Measurements from ENCODE around the gene CEP83. TPM values are rescaled to one million over a fixed set of nuclear protein-coding genes. Genes with fewer than 3 reads are reported as not detected.

CEP83 gene
- total and polyA plus RNA-seq, 9 of the 15 experiments (the other 6 are each of a cell fraction or from before 2014, with no cell fraction given), result 5.3 to 40.5 (median 31.3) TPM

GRCh38 chr12:94318181-94318580 lies 141.5 kb downstream of the CEP83 start:
- no peak for FAIRE-seq
- Histone ChIP-seq H3K79me2 (ENCODE audit: control insufficient read depth, insufficient read depth, low read length) (no peaks in the 10 kb centered on the region), H3K27ac (ENCODE audit: extremely low read depth, low read depth, low read length) (no peak overlapping the region), H4K20me1 (replicated peaks; ENCODE audit: control insufficient read depth, insufficient read depth, low read length) (no peaks in the 10 kb centered on the region), H3K27me3 (ENCODE audit: control insufficient read depth in 2 of 2, insufficient read depth in 2 of 2, low read length in 2 of 2) (no peaks in the 10 kb centered on the region), H3K9me3 (replicated peaks; ENCODE audit: control insufficient read depth, insufficient read depth, low read depth, low read length) (peaks cover 9% of the 10 kb centered on the region), H3K4me1 (replicated peaks in 1 of 2; ENCODE audit: control insufficient read depth in 2 of 2, insufficient read depth in 2 of 2, low read length in 2 of 2) (no peaks in the 10 kb centered on the region), H3K4me2 (ENCODE audit: insufficient read depth, low read length) (no peak overlapping the region), H3K9me1 (ENCODE audit: control insufficient read depth, insufficient read depth, low read length) (no peaks in the 10 kb centered on the region), H3K4me3 (no peak overlapping the region), H2AFZ (ENCODE audit: low read depth, low read length) (no peak overlapping the region), H3K36me3 (ENCODE audit: control insufficient read depth, insufficient read depth, low read length) (peaks cover 16% of the 10 kb centered on the region; the same call in 2 of the 3 replicates), H3K9ac (ENCODE audit: insufficient read depth in 1 of 2, low read depth in 2 of 2, low read length in 2 of 2) (no peak overlapping the region)
- intact Hi-C loops (cut with micrococcal nuclease), result no loop called here
- CTCF ChIA-PET (ENCODE audit: low intra/inter-chr PET ratio), result no interaction called here
- TF ChIP-seq MLLT1 (IDR thresholded peaks at IDR 0.05) (no peak), NFYB (IDR thresholded peaks at IDR 0.05; ENCODE audit: extremely low read depth, insufficient read length) (no peak), HMG20B (CRISPR knock-in tag; IDR thresholded peaks at IDR 0.05) (no peak), RBM34 (IDR thresholded peaks at IDR 0.05; ENCODE audit: borderline replicate concordance, insufficient read depth, low read length) (no peak), MYBL2 (IDR thresholded peaks at IDR 0.05; ENCODE audit: low read depth) (no peak), MYBL2 (CRISPR knock-in tag; IDR thresholded peaks at IDR 0.05; ENCODE audit: borderline replicate concordance) (no peak), HLTF (IDR thresholded peaks at IDR 0.05) (no peak), USF2 (CRISPR knock-in tag; IDR thresholded peaks at IDR 0.05) (no peak), ELF4 (CRISPR knock-in tag; IDR thresholded peaks at IDR 0.05) (no peak)
- BruUV-seq (replicated peaks), result no TSS peak
- no peak for ATAC-seq
- POLR2A ChIA-PET, result interaction anchor here (0.6 kb wide), 1 partner anchor 93 kb away, joined by 3 read pairs; no protein-coding TSS in a partner anchor
- no peak for DNase-seq (ENCODE audit: extremely low read depth in 1 of 4, low spot score in 3 of 4)
- WGBS (ENCODE audit: insufficient coverage, low coverage, missing lambda C conversion rate), result 100% methylated on average over 1 of the region's 1 CpG
- in situ Hi-C loops (cut with MboI), result no loop called here

Data from K562 (cell line).